Effector memory CD4-positive, alpha-beta T cell (primary cell): ENCODE results near the gene ODAD3.

Source experiments
- DNase-seq, 3 donors: peaks; one replicate each; pipeline ENCODE4 v3.0.0-alpha.2; 2020
- H3K27ac ChIP-seq: 2 replicates; pipeline ENCODE4 v1.7.0; 2013; ENCODE audit warnings: mild to moderate bottlenecking, low read length, moderate library complexity; ENCODE audit not compliant: insufficient read depth, poor library complexity, severe bottlenecking
- H3K27me3 ChIP-seq: replicated peaks from 2 replicates; pipeline ENCODE4 v1.7.0; 2013; ENCODE audit warnings: mild to moderate bottlenecking, low read length; ENCODE audit not compliant: insufficient read depth, control insufficient read depth, poor library complexity, severe bottlenecking
- H3K36me3 ChIP-seq: 2 replicates; pipeline ENCODE4 v1.7.0; 2013; ENCODE audit warnings: mild to moderate bottlenecking, low read length, moderate library complexity; ENCODE audit not compliant: control insufficient read depth, insufficient read depth
- H3K4me1 ChIP-seq: 2 replicates; pipeline ENCODE4 v1.7.0; 2013; ENCODE audit warnings: low read length, mild to moderate bottlenecking; ENCODE audit not compliant: control insufficient read depth, insufficient read depth, poor library complexity, severe bottlenecking
- H3K4me3 ChIP-seq: 2 replicates; pipeline ENCODE4 v1.7.0; 2013; ENCODE audit warnings: low read length, low read depth, mild to moderate bottlenecking; ENCODE audit not compliant: insufficient read depth, poor library complexity, severe bottlenecking
- H3K9me3 ChIP-seq: 2 replicates; pipeline ENCODE4 v1.7.0; 2013; ENCODE audit warnings: mild to moderate bottlenecking, low read length, moderate library complexity; ENCODE audit not compliant: control insufficient read depth
- total RNA-seq, 3 donors: gene quantifications; one replicate each; lab custom pipeline; 2026; lab: John Stamatoyannopoulos, UW

Gene ODAD3
- total RNA-seq, result 0 to 0.19 (median 0.09) reads per million in 3 donors

DNA sequence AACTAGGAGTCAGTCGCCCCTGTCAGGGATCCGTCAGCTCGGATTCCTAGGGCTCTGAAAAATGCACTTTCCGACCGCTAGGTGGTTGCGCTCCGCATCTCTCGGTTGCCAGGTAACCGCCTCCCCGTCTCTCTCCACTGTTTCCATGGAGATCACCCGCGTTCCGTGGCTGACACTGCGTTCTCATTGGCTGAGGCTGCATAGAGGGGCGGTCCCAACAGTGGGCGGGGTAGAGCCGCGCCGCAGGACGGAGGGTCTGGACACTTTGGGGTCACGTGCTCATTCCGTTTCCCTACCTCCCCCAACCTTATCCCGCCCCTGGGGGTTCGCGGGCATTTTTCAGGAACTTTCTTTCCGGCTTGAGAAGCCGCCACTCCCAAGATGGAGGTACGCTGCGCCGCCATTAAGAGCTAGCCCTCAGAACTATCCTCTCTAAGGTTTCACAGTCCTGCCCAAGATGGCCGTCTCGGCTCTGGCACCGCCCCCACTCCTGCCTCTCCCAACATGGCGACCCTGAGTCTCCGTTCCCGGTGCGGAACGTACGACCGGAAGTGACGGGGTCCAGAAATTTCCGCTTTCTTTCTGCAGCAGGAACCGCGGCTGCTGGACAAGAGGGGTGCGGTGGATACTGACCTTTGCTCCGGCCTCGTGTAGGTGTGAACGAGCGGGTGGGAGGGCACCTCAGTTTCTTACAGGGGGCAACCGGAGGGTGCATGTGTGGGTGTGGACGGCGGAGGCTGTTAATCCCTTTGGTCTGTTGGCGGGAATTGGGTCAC lies at the start of gene ODAD3, which contains the start of gene PRKCSH:
ODAD3 (minus strand) TSS at position 65 of the 776 bp plus-strand sequence. CDS start 105 bp downstream, outside the sequence.
PRKCSH (plus strand) TSS at position 579 of the 776 bp plus-strand sequence. CDS start 483 bp downstream, outside the sequence.
- no peaks in the 10 kb centered on the region for H3K27me3 ChIP-seq
- peaks cover 14% of the 10 kb centered on the region for H3K4me1 ChIP-seq
- DNase-seq, result peak; percentile 96 to 98 (median 98)
- H3K27ac ChIP-seq, result peak within 1 kb of the TSS; percentile 75
- peaks cover 16% of the 10 kb centered on the region for H3K36me3 ChIP-seq
- H3K9me3 ChIP-seq, result no peaks in the 10 kb centered on the region
- peak within 1 kb of the TSS; percentile 93 for H3K4me3 ChIP-seq

- Histone ChIP-seq H3K27ac (no peak overlapping the region), H3K27me3 (peaks cover 38% of the 10 kb centered on the region), H3K36me3 (no peaks in the 10 kb centered on the region), H3K9me3 (no peaks in the 10 kb centered on the region), H3K4me3 (no peak overlapping the region), H3K4me1 (peaks cover 26% of the 10 kb centered on the region)
- DNase-seq, result no peak
Measured at GRCh38 chr19:11483366-11484111, 48.6 kb upstream of the ODAD3 start.

DNA sequence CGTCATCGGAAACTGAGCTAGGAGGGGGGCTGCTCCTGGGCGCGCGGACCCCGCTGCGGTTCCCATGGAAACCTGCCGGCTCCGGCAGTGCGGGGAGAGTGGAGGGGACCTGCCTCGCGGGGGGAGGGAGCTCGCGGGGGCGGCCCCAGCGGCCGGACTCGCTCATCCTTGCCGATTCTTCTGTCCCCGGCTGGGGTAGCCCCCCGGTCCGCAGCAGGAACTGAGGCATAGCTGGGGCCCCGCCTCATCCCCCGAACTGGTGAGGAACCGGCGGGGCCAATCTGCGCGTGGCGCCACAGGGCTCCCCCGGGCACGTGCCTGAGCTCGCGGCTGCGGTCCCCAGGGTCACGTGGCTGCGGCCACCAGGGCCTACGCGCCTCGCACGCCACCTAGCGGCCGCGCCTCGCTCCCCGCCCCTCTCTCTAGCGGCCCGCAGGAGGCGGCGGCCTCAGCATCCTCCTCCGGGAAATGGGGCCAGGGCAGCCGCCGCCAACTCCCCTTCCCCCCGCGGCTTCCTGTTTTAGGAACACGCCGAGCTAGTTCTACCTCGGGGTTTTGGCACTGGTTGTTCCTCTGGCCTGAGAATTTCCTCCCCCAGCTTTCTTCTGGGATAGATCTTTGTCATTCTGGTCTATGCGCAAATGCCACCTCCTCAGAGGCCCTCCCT lies 47.6 kb upstream of the ODAD3 start:
- Histone ChIP-seq H3K36me3 (no peaks in the 10 kb centered on the region), H3K27me3 (peaks cover 38% of the 10 kb centered on the region), H3K27ac (no peak overlapping the region), H3K4me3 (peak overlapping the region; percentile 22), H3K9me3 (no peaks in the 10 kb centered on the region), H3K4me1 (peaks cover 26% of the 10 kb centered on the region)
- DNase-seq, result peak; percentile 71 to 81 (median 80)

DNA sequence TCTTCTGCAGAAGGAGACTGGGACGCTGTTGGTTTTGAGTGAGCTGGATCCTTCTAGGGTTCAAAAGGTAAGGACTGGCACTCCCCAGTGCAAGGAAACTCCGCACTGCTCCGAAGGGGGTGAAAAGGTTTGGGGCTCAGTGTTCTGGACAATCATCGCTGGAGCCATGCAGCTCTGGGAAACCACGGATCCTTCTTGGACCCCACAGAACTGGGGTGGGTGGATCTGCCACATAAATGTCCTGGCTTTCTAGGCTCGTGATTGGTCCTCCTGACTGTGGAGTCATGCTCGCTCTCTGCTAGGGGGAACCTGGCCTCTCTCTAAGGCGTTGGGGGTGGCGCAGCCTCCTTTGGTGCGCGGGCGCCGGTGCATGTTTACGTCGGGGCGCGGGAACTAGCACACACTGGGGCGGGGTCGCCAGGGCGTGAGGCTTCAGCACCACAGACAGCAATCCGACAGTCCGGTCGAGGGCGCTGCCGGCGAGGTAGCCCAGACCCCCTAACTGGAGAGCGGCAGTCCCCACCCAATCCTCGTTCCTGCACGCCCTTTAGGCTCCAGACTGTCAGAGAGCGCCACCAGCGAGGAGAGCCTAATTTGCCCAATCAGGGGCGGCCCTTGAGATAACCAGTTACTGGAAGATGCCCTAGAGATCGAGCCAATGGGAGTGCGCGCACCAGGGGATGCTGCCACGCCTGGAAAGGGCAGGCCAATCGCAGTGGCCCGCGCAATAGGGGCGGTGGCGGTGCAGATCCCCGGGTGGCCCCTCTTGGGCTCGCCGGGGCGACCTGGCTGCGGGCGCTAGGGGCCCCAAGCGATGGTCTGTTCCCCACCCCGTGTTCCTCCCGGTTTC lies 46.8 kb upstream of the ODAD3 start:
- Histone ChIP-seq H3K4me3 (peak overlapping the region; percentile 22), H3K4me1 (peaks cover 26% of the 10 kb centered on the region), H3K36me3 (no peaks in the 10 kb centered on the region), H3K9me3 (no peaks in the 10 kb centered on the region), H3K27me3 (peaks cover 38% of the 10 kb centered on the region), H3K27ac (no peak overlapping the region)
- DNase-seq, result peak; percentile 32 to 48 (median 41)

DNA sequence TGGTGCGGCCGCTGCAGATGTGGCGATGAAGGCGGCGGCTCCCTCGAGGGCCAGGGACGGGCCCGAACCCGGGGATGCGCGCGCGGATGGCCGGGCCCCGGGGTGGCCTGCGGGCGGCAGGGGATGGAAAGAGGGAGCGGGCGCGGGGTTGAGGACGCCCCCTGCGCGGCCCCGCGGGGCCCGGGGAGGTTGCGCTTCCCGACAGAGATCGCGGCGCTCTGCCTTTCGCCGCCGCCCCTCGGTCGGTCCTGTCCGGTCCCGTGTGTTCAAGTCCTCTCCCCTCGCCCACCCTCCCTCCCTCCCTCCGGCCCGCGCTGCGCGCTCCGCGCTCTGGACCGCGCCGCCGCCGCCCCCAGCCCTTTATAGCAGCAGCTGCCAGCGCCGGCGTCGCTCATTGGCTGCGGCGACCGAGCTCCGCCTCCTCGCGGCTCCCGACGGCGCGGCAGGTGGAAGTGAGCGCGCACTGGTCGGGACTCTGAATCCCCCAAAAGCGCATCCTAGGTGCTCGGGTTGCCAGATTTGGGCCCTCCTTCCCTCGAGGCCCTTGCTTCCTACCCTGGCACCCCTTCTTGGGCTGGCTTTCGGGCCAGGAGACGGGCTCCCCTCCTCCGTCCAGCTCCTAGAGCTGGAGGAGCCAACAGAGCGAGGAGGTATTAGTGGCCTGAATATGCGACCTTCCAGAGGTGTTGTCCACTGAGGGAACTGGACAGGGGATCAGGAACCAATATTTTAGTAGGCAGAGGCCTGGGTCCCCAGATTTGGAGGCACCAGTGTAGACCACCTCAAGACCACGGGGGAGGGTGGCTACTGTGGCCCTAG lies 46.0 kb upstream of the ODAD3 start, which contains the start of gene ELAVL3:
ELAVL3 (minus strand) TSS at position 332 of the 819 bp plus-strand sequence. CDS start 438 bp downstream, outside the sequence.
- no peaks in the 10 kb centered on the region for H3K36me3 ChIP-seq
- H3K27ac ChIP-seq, result no peak within 1 kb of the TSS
- H3K4me1 ChIP-seq, result peaks cover 26% of the 10 kb centered on the region
- no peak within 1 kb of the TSS for H3K4me3 ChIP-seq
- no peak for DNase-seq
- peaks cover 38% of the 10 kb centered on the region for H3K27me3 ChIP-seq
- H3K9me3 ChIP-seq, result no peaks in the 10 kb centered on the region

DNA sequence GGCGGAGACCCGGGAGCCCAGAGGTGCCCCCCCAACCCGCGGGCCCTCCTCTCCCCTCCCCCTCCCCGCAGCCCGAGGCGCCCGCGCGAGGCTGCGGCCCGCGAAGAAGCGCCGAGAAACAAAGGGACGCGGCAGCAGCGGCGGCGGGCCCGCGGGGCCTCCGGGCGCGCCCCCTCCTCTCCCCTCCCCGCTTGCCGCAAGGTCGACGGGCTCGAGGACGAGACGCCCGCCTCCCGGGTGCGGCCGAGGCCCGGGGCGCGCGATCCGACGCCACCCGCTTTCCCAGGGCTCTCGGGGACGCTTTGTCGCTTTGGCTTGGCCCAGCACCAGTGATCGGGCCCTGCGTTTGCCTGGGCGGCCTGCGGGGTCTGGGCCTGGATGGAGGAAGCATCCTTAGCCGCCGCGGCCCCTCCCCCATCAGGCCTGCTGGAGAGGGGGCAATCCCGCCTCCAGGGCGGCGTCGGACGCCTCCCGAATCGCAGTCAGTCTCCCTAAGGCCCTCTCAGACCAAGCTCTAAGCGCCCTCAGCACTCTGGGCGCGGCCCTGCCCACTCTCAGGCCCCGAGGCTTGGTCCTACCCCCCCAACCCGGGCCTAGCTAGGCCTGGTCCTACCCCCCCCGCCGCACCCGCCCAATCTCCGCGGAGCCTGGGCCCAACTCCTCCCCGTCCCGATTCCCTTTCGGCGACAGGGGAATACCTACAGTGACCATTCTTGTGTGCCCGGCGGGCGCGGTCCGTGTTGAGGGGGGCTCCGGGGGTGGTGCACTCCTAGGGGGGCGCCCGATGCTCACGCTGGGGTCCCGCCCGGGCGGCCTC lies 45.2 kb upstream of the ODAD3 start:
- H3K27me3 ChIP-seq, result peaks cover 38% of the 10 kb centered on the region
- no peaks in the 10 kb centered on the region for H3K36me3 ChIP-seq
- H3K27ac ChIP-seq, result no peak overlapping the region

DNA sequence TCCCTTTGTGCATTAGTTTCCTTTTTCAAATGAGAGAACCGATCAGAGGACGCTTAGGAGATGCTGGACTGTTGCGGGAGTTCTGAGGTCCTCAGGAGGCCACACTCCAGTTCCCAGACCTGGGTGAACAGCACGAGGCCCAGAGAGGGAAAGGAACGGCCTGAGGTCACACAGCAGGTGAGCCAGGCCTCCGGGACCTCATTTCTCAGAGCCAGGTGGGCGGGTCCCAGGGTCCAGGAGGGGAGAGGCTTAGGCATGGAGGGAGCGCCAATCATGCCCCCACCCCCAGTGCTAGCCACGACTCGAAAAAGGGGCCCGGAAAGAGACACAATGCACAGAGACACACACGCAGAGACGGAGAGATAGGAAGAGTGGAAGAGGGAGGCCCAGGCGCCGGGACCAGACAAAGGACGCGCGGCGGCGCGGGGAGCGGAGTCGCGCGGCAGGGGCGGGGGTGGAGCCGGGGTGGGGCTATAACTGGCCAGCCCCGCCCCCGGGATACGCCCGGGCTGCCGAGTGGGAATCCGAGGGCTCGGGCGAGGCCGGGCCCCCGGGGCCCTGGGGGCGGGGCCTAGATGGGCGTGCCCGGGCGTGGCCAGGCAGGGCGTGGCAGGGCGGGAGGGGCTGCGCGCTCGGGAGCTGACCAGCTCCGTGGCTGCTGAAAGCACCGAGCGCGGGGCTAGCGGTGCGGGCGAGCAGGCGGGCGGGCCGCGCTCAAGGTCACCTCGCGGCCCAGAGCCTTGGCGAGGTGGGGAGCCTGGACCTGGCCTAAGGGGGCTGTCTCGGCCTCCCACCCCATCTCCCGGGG lies 44.4 kb upstream of the ODAD3 start:
- Histone ChIP-seq H3K36me3 (no peaks in the 10 kb centered on the region), H3K4me1 (peaks cover 26% of the 10 kb centered on the region), H3K27ac (no peak overlapping the region), H3K27me3 (peaks cover 38% of the 10 kb centered on the region), H3K4me3 (no peak overlapping the region), H3K9me3 (no peaks in the 10 kb centered on the region)
- DNase-seq, result peak in 1 of 3 donors; percentile 11

More for the DNA sequence above, 45.2 kb upstream of the ODAD3 start:
- no peaks in the 10 kb centered on the region for H3K9me3 ChIP-seq
- no peak for DNase-seq
- peaks cover 26% of the 10 kb centered on the region for H3K4me1 ChIP-seq
- H3K4me3 ChIP-seq, result no peak overlapping the region
